K562 (cell line): ENCODE data around the gene CACNA1C. TPM values are rescaled to one million over a fixed set of nuclear protein-coding genes. Genes with fewer than 3 reads are reported as not detected.

Source experiments
- ATAC-seq: fragments of 200-7000 bp; cut with Tn5 transposase; 3 replicates; pipeline ENCODE4 v1.9.1; 2020; ENCODE audit warnings: moderate library complexity
- BruUV-seq: library from RNA; stranded (reverse); fragments of 400-500 nt; replicated peaks from 2 replicates; lab custom pipeline; 2021; lab: Mats Ljungman, UMichigan
- CTCF ChIA-PET: fragments of 300-600 bp; formaldehyde crosslinking; extraction: SDS; loops from one replicate; lab custom pipeline; 2021; ENCODE audit warnings: low intra/inter-chr PET ratio; lab: Yijun Ruan, JAX
- POLR2A ChIA-PET: fragments of 300-600, 350-650 bp; sonication (Branson Sonifier 250); formaldehyde crosslinking; extraction: SDS; loops from one replicate; lab custom pipeline; 2021; ENCODE audit warnings: antibody characterized with exemption, inconsistent platforms; lab: Yijun Ruan, JAX
- DNase-seq, 4 experiments: peaks; one replicate each; pipeline versions ENCODE4 v3.0.0 to v3.0.0-alpha.2; 2011 to 2018; ENCODE audit warnings: low spot score in 3 of 4, mixed read lengths in 3 of 4; ENCODE audit errors: extremely low read depth in 1 of 4
- FAIRE-seq: peaks from 2 replicates; lab custom pipeline; 2011; peaks lifted over from hg19 to GRCh38; lab: Jason Lieb, UNC
- H2AFZ ChIP-seq: 2 replicates; pipeline ENCODE4 v1.6.0; 2011; ENCODE audit warnings: low read depth, low read length, control low read depth, inconsistent platforms
- H3K27ac ChIP-seq: fragments of 200-600 bp; 3 replicates; pipeline ENCODE4 v1.8.0; 2011; ENCODE audit warnings: low read depth, mild to moderate bottlenecking, control low read depth, inconsistent platforms, low read length, moderate library complexity, mixed read lengths; ENCODE audit errors: extremely low read depth
- H3K27me3 ChIP-seq, 2 experiments: fragments of 300-600 bp in 1 of 2; 2 replicates in 1 of 2; 3 replicates in 1 of 2; pipeline versions ENCODE4 v1.6.0 to v1.8.0; 2011; ENCODE audit warnings: inconsistent platforms in 2 of 2, low read length in 2 of 2, mild to moderate bottlenecking in 1 of 2, mixed read lengths in 1 of 2, moderate library complexity in 1 of 2; ENCODE audit not compliant: control insufficient read depth in 2 of 2, insufficient read depth in 2 of 2
- H3K36me3 ChIP-seq: fragments of 300-600 bp; 3 replicates; pipeline ENCODE4 v1.8.0; 2011; ENCODE audit warnings: mild to moderate bottlenecking, low read length, inconsistent platforms; ENCODE audit not compliant: control insufficient read depth, insufficient read depth
- H3K4me1 ChIP-seq, 2 experiments: fragments of 200-600 bp in 1 of 2; replicated peaks in 1 of 2; 2 replicates in 1 of 2; 3 replicates in 1 of 2; pipeline versions ENCODE4 v1.5.1 to v1.8.0; 2011; ENCODE audit warnings: inconsistent platforms in 2 of 2, low read length in 2 of 2, mild to moderate bottlenecking in 1 of 2, mixed read lengths in 1 of 2, moderate library complexity in 1 of 2; ENCODE audit not compliant: control insufficient read depth in 2 of 2, insufficient read depth in 2 of 2
- H3K4me2 ChIP-seq: 2 replicates; pipeline ENCODE4 v1.6.1; 2011; ENCODE audit warnings: low read length, control low read depth, inconsistent platforms, mixed read lengths; ENCODE audit not compliant: insufficient read depth
- H3K4me3 ChIP-seq: fragments of 200-600 bp; sonication (generic), shearing (Covaris generic); 2 replicates; pipeline ENCODE4 v1.5.1; 2016; ENCODE audit warnings: control low read depth, inconsistent platforms
- H3K79me2 ChIP-seq: fragments of 200-600 bp; 3 replicates; pipeline ENCODE4 v1.8.0; 2011; ENCODE audit warnings: low read length, inconsistent platforms; ENCODE audit not compliant: control insufficient read depth, insufficient read depth
- H3K9ac ChIP-seq, 2 experiments: 2 replicates each; pipeline versions ENCODE4 v1.6.0 to v1.6.1; 2011; ENCODE audit warnings: low read depth in 2 of 2, low read length in 2 of 2, control low read depth in 1 of 2, inconsistent platforms in 1 of 2, mild to moderate bottlenecking in 1 of 2, mixed read lengths in 1 of 2; ENCODE audit not compliant: insufficient read depth in 1 of 2
- H3K9me1 ChIP-seq: one replicate; pipeline ENCODE4 v1.6.0; 2011; ENCODE audit warnings: inconsistent platforms, mild to moderate bottlenecking, low read length, moderate library complexity; ENCODE audit not compliant: control insufficient read depth, insufficient read depth
- H3K9me3 ChIP-seq: replicated peaks from 2 replicates; pipeline ENCODE4 v1.5.1; 2011; ENCODE audit warnings: low read depth, low read length, inconsistent platforms; ENCODE audit not compliant: control insufficient read depth, insufficient read depth
- H4K20me1 ChIP-seq: replicated peaks from 2 replicates; pipeline ENCODE4 v1.6.1; 2011; ENCODE audit warnings: low read length, inconsistent platforms, mixed read lengths; ENCODE audit not compliant: control insufficient read depth, insufficient read depth
- CTBP1 ChIP-seq: fragments of 450-650 bp; IDR thresholded peaks from 2 replicates; pipeline ENCODE4 v1.6.1; 2016; ENCODE audit warnings: borderline replicate concordance
- DACH1 ChIP-seq: fragments of 450-650 bp; IDR thresholded peaks from 2 replicates; pipeline ENCODE4 v1.6.1; 2018; ENCODE audit not compliant: partially characterized antibody
- ESRRB ChIP-seq: fragments of 250-450 bp; sonication (Bioruptor Pico); IDR thresholded peaks from 2 replicates; pipeline ENCODE4 v1.5.0; 2020; ENCODE audit warnings: mild to moderate bottlenecking, moderate library complexity, borderline replicate concordance
- EZH2 ChIP-seq: IDR thresholded peaks from 2 replicates; pipeline ENCODE4 v1.6.1; 2012; ENCODE audit warnings: low read depth, mild to moderate bottlenecking, inconsistent platforms, low read length, borderline replicate concordance
- MAFK ChIP-seq: IDR thresholded peaks from 2 replicates; pipeline ENCODE4 v1.6.1; 2011; ENCODE audit warnings: low read length, improper control_type of control experiment
- PREB ChIP-seq: sonication (generic); formaldehyde crosslinking; IDR thresholded peaks from 2 replicates; pipeline ENCODE4 v1.8.1; 2023; ENCODE audit warnings: mild to moderate bottlenecking, missing genetic modification reagents
- TFAP4 ChIP-seq: sonication (generic); formaldehyde crosslinking; IDR thresholded peaks from 2 replicates; pipeline ENCODE4 v1.8.0; 2022; ENCODE audit warnings: missing genetic modification reagents, mild to moderate bottlenecking, moderate library complexity, borderline replicate concordance
- ZBTB2 ChIP-seq: fragments of 450-650 bp; IDR thresholded peaks from 2 replicates; pipeline ENCODE4 v1.6.1; 2016; ENCODE audit warnings: antibody characterized with exemption
- ZNF121 ChIP-seq: sonication (generic); formaldehyde crosslinking; conservative IDR thresholded peaks from 2 replicates; pipeline ENCODE4 v1.8.0; 2022; ENCODE audit warnings: missing genetic modification reagents
- ZNF212 ChIP-seq: fragments of 450-650 bp; formaldehyde crosslinking; IDR thresholded peaks from 2 replicates; pipeline ENCODE4 v1.4.0; 2020; ENCODE audit warnings: mild to moderate bottlenecking
- WGBS: fragments of 100-300 bp; shearing (Covaris generic); methylation state at CpG from one replicate; pipeline ENCODE4 v1.1.6; 2016; ENCODE audit warnings: low coverage, mixed read lengths; ENCODE audit not compliant: insufficient coverage; ENCODE audit errors: missing lambda C conversion rate; 5-methylcytosine and 5-hydroxymethylcytosine counted together
- in situ Hi-C: fragments of 300-500 bp; cut with MboI; formaldehyde crosslinking; loops from 4 replicates; pipeline ENCODE4 v1.15.0; 2018; ENCODE audit warnings: inconsistent platforms, mixed read lengths
- intact Hi-C: fragments of 100-400 bp; cut with micrococcal nuclease; formaldehyde crosslinking; loops from 2 replicates; pipeline ENCODE4 v1.14.2; 2022
- polyA plus RNA-seq, 8 experiments: library from polyadenylated mRNA; depleted of rRNA in 4 of 8; stranded (reverse) in 5 of 8; unstranded in 3 of 8; fragments of >200 nt; fragmentation: Nextera tagmentation in 2 of 8; fragmentation: Illumina TruSeq in 1 of 8; extraction: Ambion mirVana in 2 of 8; extraction: Trizol in 1 of 8; gene quantifications; 2 replicates each; pipeline versions ENCODE4 v1.2.1 to v1.2.3, GENCODE V29; 2011 to 2014; ENCODE audit warnings: inconsistent platforms in 1 of 8, missing spikeins in 1 of 8
- total RNA-seq, 7 experiments: library from RNA; depleted of rRNA in 6 of 7; stranded (reverse); fragments of >200 nt in 6 of 7; fragmentation: Illumina TruSeq in 2 of 7; extraction: Trizol in 2 of 7; gene quantifications; 2 replicates each; pipeline versions ENCODE4 v1.2.1 to v1.2.3, GENCODE V29; 2011 to 2021; ENCODE audit warnings: low replicate concordance in 1 of 7

Gene CACNA1C
- total and polyA plus RNA-seq, 9 of the 15 experiments (the other 6 are each of a cell fraction or from before 2014, with no cell fraction given) = not detected

DNA sequence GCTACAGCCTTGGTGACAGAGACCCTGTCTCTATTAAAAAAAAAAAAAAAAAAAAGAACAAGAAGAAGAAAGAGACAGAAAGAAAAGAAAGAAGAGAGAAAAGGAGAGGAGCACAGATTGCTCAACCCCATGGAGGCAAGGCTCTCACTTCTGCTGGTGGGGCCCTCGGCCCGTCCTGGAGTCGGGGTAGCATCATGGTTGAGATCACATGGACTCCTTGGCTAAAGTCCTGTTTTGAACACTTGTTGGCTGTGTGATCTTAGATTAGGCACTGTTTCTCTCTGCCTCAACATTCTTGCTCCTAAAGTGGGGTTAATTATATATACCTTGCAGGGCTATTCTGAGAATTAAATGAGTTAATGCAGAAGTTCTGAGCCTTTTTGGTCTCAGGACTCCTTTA, 207.7 kb downstream of the CACNA1C start:
- no peak for DNase-seq
- no peak overlapping the region for H3K9ac ChIP-seq
- no peak for TF ChIP-seq ESRRB (CRISPR knock-in tag)
- no peak for TF ChIP-seq ZBTB2
- TF ChIP-seq CTBP1 = no peak
- no peak for TF ChIP-seq TFAP4
- TF ChIP-seq ZNF121 = no peak
- TF ChIP-seq ZNF212 (CRISPR knock-in tag) = no peak
- no peak for TF ChIP-seq MAFK
- TF ChIP-seq PREB (CRISPR knock-in tag) = no peak
- no peak for TF ChIP-seq EZH2
- no peak for TF ChIP-seq DACH1
- TF ChIP-seq, all 486 proteins: peak for 0
- FAIRE-seq = no peak
- no peak overlapping the region for H3K4me2 ChIP-seq
- H2AFZ ChIP-seq = no peak overlapping the region
- H3K9me1 ChIP-seq = no peaks in the 10 kb centered on the region
- peaks cover 4% of the 10 kb centered on the region for H3K9me3 ChIP-seq
- H3K36me3 ChIP-seq = no peaks in the 10 kb centered on the region
- no peaks in the 10 kb centered on the region for H3K79me2 ChIP-seq
- intact Hi-C loops (no loop called here), in situ Hi-C loops (no loop called here)
- no peaks in the 10 kb centered on the region for H3K4me1 ChIP-seq
- H3K27me3 ChIP-seq = no peaks in the 10 kb centered on the region; a peak in 1 of 5 replicates
- no peak overlapping the region for H3K4me3 ChIP-seq
- CTCF ChIA-PET = no interaction called here
- H4K20me1 ChIP-seq = no peaks in the 10 kb centered on the region
- H3K27ac ChIP-seq = no peak overlapping the region
- WGBS = 0% methylated on average over 2 of the region's 3 CpGs
- BruUV-seq = no TSS peak
- no peak for ATAC-seq
- POLR2A ChIA-PET = no interaction called here
